HepG2 (cell line): ENCODE data around the gene TTLL13. TPM values are rescaled to one million over a fixed set of nuclear protein-coding genes. Genes with fewer than 3 reads are reported as not detected.

Experiments used
- CCDC6 ChIP-seq: sonication (generic); formaldehyde crosslinking; IDR thresholded peaks from 2 replicates; pipeline ENCODE4 v1.8.1; 2022; ENCODE audit warnings: mild to moderate bottlenecking, missing genetic modification reagents, moderate library complexity
- RAD21 ChIP-seq: fragments of 450-650 bp; formaldehyde crosslinking; IDR thresholded peaks from 2 replicates; pipeline ENCODE4 v1.5.0; 2020; ENCODE audit warnings: mild to moderate bottlenecking
- RARA ChIP-seq: IDR thresholded peaks from 2 replicates; pipeline ENCODE4 v1.6.1; 2016; ENCODE audit warnings: missing genetic modification reagents, missing compliant biosample characterization
- SALL1 ChIP-seq: sonication (generic); formaldehyde crosslinking; IDR thresholded peaks from 2 replicates; pipeline ENCODE4 v1.8.0; 2022; ENCODE audit warnings: mild to moderate bottlenecking, missing genetic modification reagents
- ZMYM4 ChIP-seq: sonication (generic); formaldehyde crosslinking; IDR thresholded peaks from 2 replicates; pipeline ENCODE4 v1.8.1; 2023; ENCODE audit warnings: mild to moderate bottlenecking, missing genetic modification reagents
- ZNF333 ChIP-seq: sonication (generic); formaldehyde crosslinking; IDR thresholded peaks from 2 replicates; pipeline ENCODE4 v1.4.0; 2020; ENCODE audit warnings: mild to moderate bottlenecking, missing genetic modification reagents, borderline replicate concordance
- ZNF780A ChIP-seq: sonication (generic); formaldehyde crosslinking; IDR thresholded peaks from 2 replicates; pipeline ENCODE4 v1.8.0; 2022; ENCODE audit warnings: mild to moderate bottlenecking, missing genetic modification reagents, moderate library complexity
- polyA plus RNA-seq, 8 experiments: library from polyadenylated mRNA; depleted of rRNA in 3 of 8; stranded (reverse) in 7 of 8; unstranded in 1 of 8; fragments of >200 nt; fragmentation: Illumina TruSeq in 4 of 8; extraction: Trizol in 4 of 8; gene quantifications; 2 replicates each; pipeline versions ENCODE4 v1.2.1 to v1.2.3, GENCODE V29; 2011 to 2016; ENCODE audit warnings: low read depth in 4 of 8, missing spikeins in 1 of 8, mixed read lengths in 1 of 8; ENCODE audit not compliant: insufficient read depth in 1 of 8
- total RNA-seq, 5 experiments: library from RNA; depleted of rRNA; stranded (reverse); fragments of >200 nt; fragmentation: Illumina TruSeq; extraction: Trizol; gene quantifications; 2 replicates each; pipeline ENCODE4 v1.2.3, GENCODE V29; 2016; ENCODE audit warnings: low read depth in 1 of 5
- TF ChIP-seq, protein P1 (sequence below): sonication (generic); formaldehyde crosslinking; IDR thresholded peaks from 2 replicates; pipeline ENCODE4 v1.4.0; 2020; ENCODE audit warnings: missing genetic modification reagents, borderline replicate concordance
- TF ChIP-seq, protein P2 (sequence below): sonication (generic); formaldehyde crosslinking; IDR thresholded peaks from 2 replicates; pipeline ENCODE4 v1.4.0; 2020; ENCODE audit warnings: missing genetic modification reagents
- TF ChIP-seq, protein P3 (sequence below): sonication (generic); formaldehyde crosslinking; IDR thresholded peaks from 2 replicates; pipeline ENCODE4 v1.4.0; 2020; ENCODE audit warnings: mild to moderate bottlenecking, missing genetic modification reagents
- TF ChIP-seq, protein P4 (sequence below): sonication (generic); formaldehyde crosslinking; IDR thresholded peaks from 2 replicates; pipeline ENCODE4 v1.5.1; 2020; ENCODE audit warnings: mild to moderate bottlenecking, moderate library complexity, missing genetic modification reagents
- TF ChIP-seq, protein P5 (sequence below): sonication (generic); formaldehyde crosslinking; IDR thresholded peaks from 2 replicates; pipeline ENCODE4 v1.9.0; 2022; ENCODE audit warnings: low read depth, missing genetic modification reagents
- TF ChIP-seq, protein P6 (sequence below): sonication (generic); formaldehyde crosslinking; IDR thresholded peaks from 2 replicates; pipeline ENCODE4 v1.4.0; 2020; ENCODE audit warnings: mild to moderate bottlenecking, missing genetic modification reagents
- TF ChIP-seq, protein P7 (sequence below): sonication (generic); formaldehyde crosslinking; IDR thresholded peaks from 2 replicates; pipeline ENCODE4 v1.5.0; 2020; ENCODE audit warnings: missing genetic modification reagents

TTLL13 gene
- total and polyA plus RNA-seq, 2 of the 13 experiments (the other 11 are each of a cell fraction or from before 2014, with no cell fraction given), result 0.07 to 0.29 TPM

DNA sequence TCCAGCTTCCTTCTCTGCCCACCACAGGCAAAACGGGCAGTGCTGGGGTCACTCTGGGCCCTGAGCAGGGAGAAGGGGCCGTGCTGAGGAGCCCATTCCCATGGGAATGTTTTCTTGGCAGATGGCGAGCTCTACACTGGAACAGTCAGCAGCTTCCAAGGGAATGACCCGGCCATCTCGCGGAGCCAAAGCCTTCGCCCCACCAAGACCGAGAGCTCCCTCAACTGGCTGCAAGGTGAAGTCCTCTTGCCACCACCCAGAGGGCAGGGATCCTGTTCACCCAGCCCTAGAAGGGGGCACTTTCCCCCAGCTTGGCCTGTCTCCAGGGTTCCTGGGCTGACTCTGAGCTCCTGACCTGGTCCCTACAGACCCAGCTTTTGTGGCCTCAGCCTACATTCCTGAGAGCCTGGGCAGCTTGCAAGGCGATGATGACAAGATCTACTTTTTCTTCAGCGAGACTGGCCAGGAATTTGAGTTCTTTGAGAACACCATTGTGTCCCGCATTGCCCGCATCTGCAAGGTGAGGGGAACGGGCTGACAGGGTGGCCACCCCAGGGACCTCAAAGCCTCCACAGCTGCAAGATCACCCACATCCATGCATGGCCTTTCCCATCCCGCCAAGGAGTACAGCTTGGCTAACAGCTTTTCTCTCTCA lies 28.0 kb upstream of the TTLL13 start (continued):
- TF ChIP-seq, protein P1, sequence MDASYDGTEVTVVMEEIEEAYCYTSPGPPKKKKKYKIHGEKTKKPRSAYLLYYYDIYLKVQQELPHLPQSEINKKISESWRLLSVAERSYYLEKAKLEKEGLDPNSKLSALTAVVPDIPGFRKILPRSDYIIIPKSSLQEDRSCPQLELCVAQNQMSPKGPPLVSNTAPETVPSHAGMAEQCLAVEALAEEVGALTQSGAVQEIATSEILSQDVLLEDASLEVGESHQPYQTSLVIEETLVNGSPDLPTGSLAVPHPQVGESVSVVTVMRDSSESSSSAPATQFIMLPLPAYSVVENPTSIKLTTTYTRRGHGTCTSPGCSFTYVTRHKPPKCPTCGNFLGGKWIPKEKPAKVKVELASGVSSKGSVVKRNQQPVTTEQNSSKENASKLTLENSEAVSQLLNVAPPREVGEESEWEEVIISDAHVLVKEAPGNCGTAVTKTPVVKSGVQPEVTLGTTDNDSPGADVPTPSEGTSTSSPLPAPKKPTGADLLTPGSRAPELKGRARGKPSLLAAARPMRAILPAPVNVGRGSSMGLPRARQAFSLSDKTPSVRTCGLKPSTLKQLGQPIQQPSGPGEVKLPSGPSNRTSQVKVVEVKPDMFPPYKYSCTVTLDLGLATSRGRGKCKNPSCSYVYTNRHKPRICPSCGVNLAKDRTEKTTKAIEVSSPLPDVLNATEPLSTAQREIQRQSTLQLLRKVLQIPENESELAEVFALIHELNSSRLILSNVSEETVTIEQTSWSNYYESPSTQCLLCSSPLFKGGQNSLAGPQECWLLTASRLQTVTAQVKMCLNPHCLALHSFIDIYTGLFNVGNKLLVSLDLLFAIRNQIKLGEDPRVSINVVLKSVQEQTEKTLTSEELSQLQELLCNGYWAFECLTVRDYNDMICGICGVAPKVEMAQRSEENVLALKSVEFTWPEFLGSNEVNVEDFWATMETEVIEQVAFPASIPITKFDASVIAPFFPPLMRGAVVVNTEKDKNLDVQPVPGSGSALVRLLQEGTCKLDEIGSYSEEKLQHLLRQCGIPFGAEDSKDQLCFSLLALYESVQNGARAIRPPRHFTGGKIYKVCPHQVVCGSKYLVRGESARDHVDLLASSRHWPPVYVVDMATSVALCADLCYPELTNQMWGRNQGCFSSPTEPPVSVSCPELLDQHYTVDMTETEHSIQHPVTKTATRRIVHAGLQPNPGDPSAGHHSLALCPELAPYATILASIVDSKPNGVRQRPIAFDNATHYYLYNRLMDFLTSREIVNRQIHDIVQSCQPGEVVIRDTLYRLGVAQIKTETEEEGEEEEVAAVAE (CRISPR knock-in tag), result no peak
- TF ChIP-seq RAD21 (peak; percentile 93), SALL1 (CRISPR knock-in tag) (peak; percentile 36; the same call in 1 of the 2 replicates), ZNF333 (CRISPR knock-in tag) (no peak), ZNF780A (CRISPR knock-in tag) (no peak), CCDC6 (CRISPR knock-in tag) (peak; percentile 34; the same call in 1 of the 2 replicates), RARA (CRISPR knock-in tag) (0 out of 2 replicates have a peak, but pooled peaks have one; percentile 32), ZMYM4 (0 out of 2 replicates have a peak, but pooled peaks have one; percentile 39)
- TF ChIP-seq, protein P2, sequence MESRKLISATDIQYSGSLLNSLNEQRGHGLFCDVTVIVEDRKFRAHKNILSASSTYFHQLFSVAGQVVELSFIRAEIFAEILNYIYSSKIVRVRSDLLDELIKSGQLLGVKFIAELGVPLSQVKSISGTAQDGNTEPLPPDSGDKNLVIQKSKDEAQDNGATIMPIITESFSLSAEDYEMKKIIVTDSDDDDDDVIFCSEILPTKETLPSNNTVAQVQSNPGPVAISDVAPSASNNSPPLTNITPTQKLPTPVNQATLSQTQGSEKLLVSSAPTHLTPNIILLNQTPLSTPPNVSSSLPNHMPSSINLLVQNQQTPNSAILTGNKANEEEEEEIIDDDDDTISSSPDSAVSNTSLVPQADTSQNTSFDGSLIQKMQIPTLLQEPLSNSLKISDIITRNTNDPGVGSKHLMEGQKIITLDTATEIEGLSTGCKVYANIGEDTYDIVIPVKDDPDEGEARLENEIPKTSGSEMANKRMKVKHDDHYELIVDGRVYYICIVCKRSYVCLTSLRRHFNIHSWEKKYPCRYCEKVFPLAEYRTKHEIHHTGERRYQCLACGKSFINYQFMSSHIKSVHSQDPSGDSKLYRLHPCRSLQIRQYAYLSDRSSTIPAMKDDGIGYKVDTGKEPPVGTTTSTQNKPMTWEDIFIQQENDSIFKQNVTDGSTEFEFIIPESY (CRISPR knock-in tag), result peak; percentile 86
- TF ChIP-seq, protein P3, sequence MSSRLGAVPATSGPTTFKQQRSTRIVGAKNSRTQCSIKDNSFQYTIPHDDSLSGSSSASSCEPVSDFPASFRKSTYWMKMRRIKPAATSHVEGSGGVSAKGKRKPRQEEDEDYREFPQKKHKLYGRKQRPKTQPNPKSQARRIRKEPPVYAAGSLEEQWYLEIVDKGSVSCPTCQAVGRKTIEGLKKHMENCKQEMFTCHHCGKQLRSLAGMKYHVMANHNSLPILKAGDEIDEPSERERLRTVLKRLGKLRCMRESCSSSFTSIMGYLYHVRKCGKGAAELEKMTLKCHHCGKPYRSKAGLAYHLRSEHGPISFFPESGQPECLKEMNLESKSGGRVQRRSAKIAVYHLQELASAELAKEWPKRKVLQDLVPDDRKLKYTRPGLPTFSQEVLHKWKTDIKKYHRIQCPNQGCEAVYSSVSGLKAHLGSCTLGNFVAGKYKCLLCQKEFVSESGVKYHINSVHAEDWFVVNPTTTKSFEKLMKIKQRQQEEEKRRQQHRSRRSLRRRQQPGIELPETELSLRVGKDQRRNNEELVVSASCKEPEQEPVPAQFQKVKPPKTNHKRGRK, result peak; percentile 83; the same call in 1 of the 2 replicates
- TF ChIP-seq, protein P4, sequence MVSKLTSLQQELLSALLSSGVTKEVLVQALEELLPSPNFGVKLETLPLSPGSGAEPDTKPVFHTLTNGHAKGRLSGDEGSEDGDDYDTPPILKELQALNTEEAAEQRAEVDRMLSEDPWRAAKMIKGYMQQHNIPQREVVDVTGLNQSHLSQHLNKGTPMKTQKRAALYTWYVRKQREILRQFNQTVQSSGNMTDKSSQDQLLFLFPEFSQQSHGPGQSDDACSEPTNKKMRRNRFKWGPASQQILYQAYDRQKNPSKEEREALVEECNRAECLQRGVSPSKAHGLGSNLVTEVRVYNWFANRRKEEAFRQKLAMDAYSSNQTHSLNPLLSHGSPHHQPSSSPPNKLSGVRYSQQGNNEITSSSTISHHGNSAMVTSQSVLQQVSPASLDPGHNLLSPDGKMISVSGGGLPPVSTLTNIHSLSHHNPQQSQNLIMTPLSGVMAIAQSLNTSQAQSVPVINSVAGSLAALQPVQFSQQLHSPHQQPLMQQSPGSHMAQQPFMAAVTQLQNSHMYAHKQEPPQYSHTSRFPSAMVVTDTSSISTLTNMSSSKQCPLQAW (CRISPR knock-in tag), result peak; percentile 59; the same call in 1 of the 2 replicates
- TF ChIP-seq, protein P5, sequence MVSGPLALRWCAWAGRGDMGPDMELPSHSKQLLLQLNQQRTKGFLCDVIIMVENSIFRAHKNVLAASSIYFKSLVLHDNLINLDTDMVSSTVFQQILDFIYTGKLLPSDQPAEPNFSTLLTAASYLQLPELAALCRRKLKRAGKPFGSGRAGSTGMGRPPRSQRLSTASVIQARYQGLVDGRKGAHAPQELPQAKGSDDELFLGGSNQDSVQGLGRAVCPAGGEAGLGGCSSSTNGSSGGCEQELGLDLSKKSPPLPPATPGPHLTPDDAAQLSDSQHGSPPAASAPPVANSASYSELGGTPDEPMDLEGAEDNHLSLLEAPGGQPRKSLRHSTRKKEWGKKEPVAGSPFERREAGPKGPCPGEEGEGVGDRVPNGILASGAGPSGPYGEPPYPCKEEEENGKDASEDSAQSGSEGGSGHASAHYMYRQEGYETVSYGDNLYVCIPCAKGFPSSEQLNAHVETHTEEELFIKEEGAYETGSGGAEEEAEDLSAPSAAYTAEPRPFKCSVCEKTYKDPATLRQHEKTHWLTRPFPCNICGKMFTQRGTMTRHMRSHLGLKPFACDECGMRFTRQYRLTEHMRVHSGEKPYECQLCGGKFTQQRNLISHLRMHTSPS, result 0 out of 2 replicates have a peak, but pooled peaks have one; percentile 50
- TF ChIP-seq, protein P6, sequence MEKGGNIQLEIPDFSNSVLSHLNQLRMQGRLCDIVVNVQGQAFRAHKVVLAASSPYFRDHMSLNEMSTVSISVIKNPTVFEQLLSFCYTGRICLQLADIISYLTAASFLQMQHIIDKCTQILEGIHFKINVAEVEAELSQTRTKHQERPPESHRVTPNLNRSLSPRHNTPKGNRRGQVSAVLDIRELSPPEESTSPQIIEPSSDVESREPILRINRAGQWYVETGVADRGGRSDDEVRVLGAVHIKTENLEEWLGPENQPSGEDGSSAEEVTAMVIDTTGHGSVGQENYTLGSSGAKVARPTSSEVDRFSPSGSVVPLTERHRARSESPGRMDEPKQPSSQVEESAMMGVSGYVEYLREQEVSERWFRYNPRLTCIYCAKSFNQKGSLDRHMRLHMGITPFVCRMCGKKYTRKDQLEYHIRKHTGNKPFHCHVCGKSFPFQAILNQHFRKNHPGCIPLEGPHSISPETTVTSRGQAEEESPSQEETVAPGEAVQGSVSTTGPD (CRISPR knock-in tag), result no peak
- TF ChIP-seq, protein P7, sequence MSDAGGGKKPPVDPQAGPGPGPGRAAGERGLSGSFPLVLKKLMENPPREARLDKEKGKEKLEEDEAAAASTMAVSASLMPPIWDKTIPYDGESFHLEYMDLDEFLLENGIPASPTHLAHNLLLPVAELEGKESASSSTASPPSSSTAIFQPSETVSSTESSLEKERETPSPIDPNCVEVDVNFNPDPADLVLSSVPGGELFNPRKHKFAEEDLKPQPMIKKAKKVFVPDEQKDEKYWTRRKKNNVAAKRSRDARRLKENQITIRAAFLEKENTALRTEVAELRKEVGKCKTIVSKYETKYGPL, result no peak
